HG03196 (cell line): ENCODE data around the gene LSM7.
"Not testable (repeated sequence)": the region's sequence is repeated elsewhere in the genome, so short reads cannot be mapped to it uniquely, and the experiment has no call there.

ENCODE experiments used
- ATAC-seq: cut with Tn5 transposase; IDR thresholded peaks from one replicate; pipeline ENCODE4 v1.9.1; 2021; ENCODE audit not compliant: unreplicated experiment

Gene LSM7

GRCh38 chr19:2355168-2356035 lies 27.0 kb upstream of the LSM7 start:
- no peak for ATAC-seq

GRCh38 chr19:2354670-2355069 lies 26.3 kb upstream of the LSM7 start:
- ATAC-seq, result no peak

GRCh38 chr19:2353887-2354592 lies 25.7 kb upstream of the LSM7 start:
- ATAC-seq, result no peak

GRCh38 chr19:2353159-2353886 lies 24.9 kb upstream of the LSM7 start:
- ATAC-seq, result no peak

- no peak for ATAC-seq
These were observed 23.7 kb upstream of the LSM7 start for GRCh38 chr19:2352121-2352520.

GRCh38 chr19:2351591-2351990 lies 23.2 kb upstream of the LSM7 start:
- no peak for ATAC-seq

- no peak for ATAC-seq
These were observed 22.3 kb upstream of the LSM7 start for GRCh38 chr19:2350656-2351055.

- not testable (repeated sequence) for ATAC-seq
These were observed 21.4 kb upstream of the LSM7 start for GRCh38 chr19:2349818-2350217.

GRCh38 chr19:2345794-2346663 lies 17.6 kb upstream of the LSM7 start:
- no peak for ATAC-seq

GRCh38 chr19:2345076-2345475 lies 16.7 kb upstream of the LSM7 start:
- no peak for ATAC-seq

GRCh38 chr19:2344381-2344870 lies 16.0 kb upstream of the LSM7 start:
- no peak for ATAC-seq

- no peak for ATAC-seq
These were observed 15.1 kb upstream of the LSM7 start for GRCh38 chr19:2343289-2343982.

- no peak for ATAC-seq
These were observed 14.4 kb upstream of the LSM7 start for GRCh38 chr19:2342656-2343288.

GRCh38 chr19:2341982-2342381 lies 13.6 kb upstream of the LSM7 start:
- no peak for ATAC-seq

- no peak for ATAC-seq
These were observed 12.9 kb upstream of the LSM7 start for GRCh38 chr19:2341244-2341751.

- no peak for ATAC-seq
These were observed 12.3 kb upstream of the LSM7 start for GRCh38 chr19:2340496-2341243.

GRCh38 chr19:2339644-2340310 lies 11.4 kb upstream of the LSM7 start:
- no peak for ATAC-seq
